PFSK-1 (cell line): ENCODE results near the gene ETV7.

Experiments
- FOXP2 ChIP-seq: optimal IDR thresholded peaks from 2 replicates; pipeline ENCODE3; 2011; ENCODE audit warnings: borderline replicate concordance, control low read depth, inconsistent platforms; ENCODE audit not compliant: insufficient read depth; ENCODE audit errors: extremely low read length, extremely low read depth
- POLR2AphosphoS5 ChIP-seq: IDR thresholded peaks from 2 replicates; pipeline ENCODE4 v1.6.1; 2012; ENCODE audit warnings: low read depth, mild to moderate bottlenecking, control low read depth, low read length, moderate library complexity
- REST ChIP-seq, 2 experiments: IDR thresholded peaks; 2 replicates each; pipeline versions ENCODE4 v1.6.1 to v1.8.0; 2011 to 2012; ENCODE audit warnings: low read depth in 2 of 2, low read length in 2 of 2, control low read depth in 1 of 2, inconsistent platforms in 1 of 2, mild to moderate bottlenecking in 1 of 2, moderate library complexity in 1 of 2; ENCODE audit not compliant: insufficient read depth in 1 of 2
- SIN3A ChIP-seq: IDR thresholded peaks from 2 replicates; pipeline ENCODE4 v1.6.1; 2012; ENCODE audit warnings: mild to moderate bottlenecking, low read length, moderate library complexity, borderline replicate concordance; ENCODE audit not compliant: insufficient read depth
- TAF1 ChIP-seq: IDR thresholded peaks from 2 replicates; pipeline ENCODE4 v1.6.1; 2012; ENCODE audit warnings: low read length, control low read depth, borderline replicate concordance; ENCODE audit not compliant: insufficient read depth

ETV7 gene

GRCh38 chr6:36368921-36369865 is 18.3 kb downstream of the ETV7 start:
- no peak for TF ChIP-seq REST (IDR thresholded peaks at IDR 0.05; ENCODE audit: insufficient read depth in 1 of 2, low read depth in 2 of 2, low read length in 2 of 2)
- no peak for TF ChIP-seq FOXP2
- TF ChIP-seq SIN3A, result no peak
- TF ChIP-seq TAF1, result no peak
- no peak for TF ChIP-seq POLR2AphosphoS5

- TF ChIP-seq TAF1, result no peak
- no peak for TF ChIP-seq REST (IDR thresholded peaks at IDR 0.05; ENCODE audit: insufficient read depth in 1 of 2, low read depth in 2 of 2, low read length in 2 of 2)
- TF ChIP-seq FOXP2, result no peak
- TF ChIP-seq SIN3A, result no peak
- no peak for TF ChIP-seq POLR2AphosphoS5
Observed at GRCh38 chr6:36368421-36368820, 19.0 kb downstream of the ETV7 start.

- TF ChIP-seq SIN3A, result no peak
- no peak for TF ChIP-seq POLR2AphosphoS5
- no peak for TF ChIP-seq FOXP2
- TF ChIP-seq REST (IDR thresholded peaks at IDR 0.05; ENCODE audit: insufficient read depth in 1 of 2, low read depth in 2 of 2, low read length in 2 of 2), result no peak
- TF ChIP-seq TAF1, result no peak
Observed at GRCh38 chr6:36367743-36368142, 19.7 kb downstream of the ETV7 start.

- no peak for TF ChIP-seq POLR2AphosphoS5
Observed at GRCh38 chr6:36364669-36365479, 22.6 kb downstream of the ETV7 start.

GRCh38 chr6:36362551-36363370 is 24.7 kb downstream of the ETV7 start:
- TF ChIP-seq SIN3A (no peak), REST (IDR thresholded peaks at IDR 0.05; ENCODE audit: insufficient read depth in 1 of 2, low read depth in 2 of 2, low read length in 2 of 2) (no peak), FOXP2 (no peak), POLR2AphosphoS5 (no peak), TAF1 (no peak)
